HepG2 (cell line): ENCODE results near the gene TTLL7. TPM values are rescaled to one million over a fixed set of nuclear protein-coding genes. Genes with fewer than 3 reads are reported as not detected.

Experiments used
- ATAC-seq: fragments of 200-7000 bp; cut with Tn5 transposase; 3 replicates; pipeline ENCODE4 v1.9.1; 2020; ENCODE audit warnings: mild to moderate bottlenecking, moderate library complexity
- BruUV-seq: library from RNA; stranded (reverse); fragments of 400-500 nt; replicated peaks from 2 replicates; lab custom pipeline; 2021; lab: Mats Ljungman, UMichigan
- CTCF ChIA-PET: fragments of 300-600 bp; formaldehyde crosslinking; extraction: SDS; loops from one replicate; lab custom pipeline; 2021; ENCODE audit warnings: low total read pairs, inconsistent platforms, low intra/inter-chr PET ratio; lab: Yijun Ruan, JAX
- POLR2A ChIA-PET: fragments of 350-600 bp; sonication (Branson Sonifier 250); formaldehyde crosslinking; loops from one replicate; lab custom pipeline; 2020; ENCODE audit warnings: antibody characterized with exemption, inconsistent platforms; lab: Yijun Ruan, JAX
- DNase-seq: peaks from one replicate; pipeline ENCODE4 v3.0.0-alpha.2; 2015; ENCODE audit warnings: low spot score
- FAIRE-seq: peaks from 3 replicates; lab custom pipeline; 2011; peaks lifted over from hg19 to GRCh38; lab: Jason Lieb, UNC
- H2AFZ ChIP-seq: one replicate; pipeline ENCODE4 v1.6.1; 2011; ENCODE audit warnings: low read length, inconsistent platforms
- H3K27ac ChIP-seq: fragments of 300-600 bp; 3 replicates; pipeline ENCODE4 v1.8.0; 2011; ENCODE audit warnings: mixed run types, mild to moderate bottlenecking, mixed read lengths, low read length, inconsistent platforms; ENCODE audit not compliant: insufficient read depth; ENCODE audit errors: extremely low read length
- H3K27me3 ChIP-seq, 2 experiments: fragments of 200-600 bp in 1 of 2; 2 replicates in 1 of 2; 3 replicates in 1 of 2; pipeline versions ENCODE4 v1.6.0 to v1.8.0; 2011; ENCODE audit warnings: low read length in 2 of 2, mild to moderate bottlenecking in 2 of 2, moderate library complexity in 2 of 2, inconsistent platforms in 1 of 2; ENCODE audit not compliant: insufficient read depth in 2 of 2, control insufficient read depth in 1 of 2
- H3K36me3 ChIP-seq, 2 experiments: fragments of 200-600 bp in 1 of 2; replicated peaks in 1 of 2; 2 replicates in 1 of 2; 3 replicates in 1 of 2; pipeline versions ENCODE4 v1.5.1 to v1.8.0; 2011; ENCODE audit warnings: low read length in 2 of 2, inconsistent platforms in 1 of 2; ENCODE audit not compliant: insufficient read depth in 2 of 2, control insufficient read depth in 1 of 2
- H3K4me1 ChIP-seq: 2 replicates; pipeline ENCODE4 v1.5.1; 2012; ENCODE audit warnings: low read length, inconsistent platforms; ENCODE audit not compliant: insufficient read depth
- H3K4me2 ChIP-seq: 2 replicates; pipeline ENCODE4 v1.6.0; 2011; ENCODE audit warnings: low read depth, low read length, inconsistent platforms
- H3K4me3 ChIP-seq, 3 experiments: fragments of 200-600 bp in 1 of 3; sonication (generic), shearing (Covaris generic) in 1 of 3; replicated peaks in 1 of 3; 2 replicates each; pipeline ENCODE4 v1.5.1; 2011 to 2016; ENCODE audit warnings: low read length in 3 of 3, inconsistent platforms in 2 of 3, low read depth in 2 of 3, mild to moderate bottlenecking in 2 of 3, control low read depth in 1 of 3, mixed read lengths in 1 of 3; ENCODE audit not compliant: insufficient read depth in 1 of 3
- H3K79me2 ChIP-seq: one replicate; pipeline ENCODE4 v1.6.1; 2011; ENCODE audit warnings: low read length, inconsistent platforms; ENCODE audit not compliant: insufficient read depth
- H3K9ac ChIP-seq: 2 replicates; pipeline ENCODE4 v1.6.0; 2011; ENCODE audit warnings: mild to moderate bottlenecking, low read depth, low read length, inconsistent platforms; ENCODE audit not compliant: insufficient read depth
- H3K9me3 ChIP-seq: 2 replicates; pipeline ENCODE4 v1.5.1; 2012; ENCODE audit warnings: mild to moderate bottlenecking, low read length
- H4K20me1 ChIP-seq: 2 replicates; pipeline ENCODE4 v1.6.0; 2011; ENCODE audit warnings: inconsistent platforms, mild to moderate bottlenecking, low read length, moderate library complexity; ENCODE audit not compliant: insufficient read depth
- FOXM1 ChIP-seq: sonication (generic); formaldehyde crosslinking; IDR thresholded peaks from 2 replicates; pipeline ENCODE4 v1.5.0; 2020; ENCODE audit warnings: missing genetic modification reagents
- GTF2F1 ChIP-seq: fragments of 150-350 bp; IDR thresholded peaks from 2 replicates; pipeline ENCODE4 v1.6.1; 2014; ENCODE audit warnings: low read length
- HIC2 ChIP-seq: sonication (generic); formaldehyde crosslinking; IDR thresholded peaks from 2 replicates; pipeline ENCODE4 v1.9.0; 2022; ENCODE audit warnings: low read depth, missing genetic modification reagents
- IRF1 ChIP-seq: sonication (generic); formaldehyde crosslinking; IDR thresholded peaks from 2 replicates; pipeline ENCODE4 v1.4.0; 2020; ENCODE audit warnings: low read depth, mild to moderate bottlenecking, missing genetic modification reagents
- JUND ChIP-seq: sonication (generic); formaldehyde crosslinking; IDR thresholded peaks from 2 replicates; pipeline ENCODE4 v1.8.0; 2022; ENCODE audit warnings: mild to moderate bottlenecking, missing genetic modification reagents
- REL ChIP-seq: sonication (generic); formaldehyde crosslinking; conservative IDR thresholded peaks from 2 replicates; pipeline ENCODE4 v1.8.0; 2022; ENCODE audit warnings: mild to moderate bottlenecking, missing genetic modification reagents, moderate library complexity
- RELA ChIP-seq: sonication (generic); formaldehyde crosslinking; IDR thresholded peaks from 2 replicates; pipeline ENCODE4 v1.4.0; 2020; ENCODE audit warnings: missing genetic modification reagents
- REPIN1 ChIP-seq: sonication (generic); formaldehyde crosslinking; IDR thresholded peaks from 2 replicates; pipeline ENCODE4 v1.8.0; 2022; ENCODE audit warnings: missing genetic modification reagents, low read depth, mild to moderate bottlenecking, borderline replicate concordance
- SMAD3 ChIP-seq: sonication (generic); formaldehyde crosslinking; IDR thresholded peaks from 2 replicates; pipeline ENCODE4 v1.4.0; 2020; ENCODE audit warnings: missing genetic modification reagents
- SRSF9 ChIP-seq: fragments of 200-400 bp; formaldehyde crosslinking; IDR thresholded peaks from 2 replicates; pipeline ENCODE4 v1.6.1; 2018; ENCODE audit warnings: borderline replicate concordance, mild to moderate bottlenecking, low read depth, low read length; ENCODE audit not compliant: insufficient read depth, poor library complexity, severe bottlenecking
- THAP8 ChIP-seq: sonication (generic); formaldehyde crosslinking; IDR thresholded peaks from 2 replicates; pipeline ENCODE4 v1.5.1; 2020; ENCODE audit warnings: missing genetic modification reagents, mild to moderate bottlenecking, borderline replicate concordance
- ZNF547 ChIP-seq: sonication (generic); formaldehyde crosslinking; IDR thresholded peaks from 2 replicates; pipeline ENCODE4 v1.5.1; 2020; ENCODE audit warnings: mild to moderate bottlenecking, missing genetic modification reagents
- ZNF549 ChIP-seq: sonication (generic); formaldehyde crosslinking; IDR thresholded peaks from 2 replicates; pipeline ENCODE4 v1.5.0; 2020; ENCODE audit warnings: missing genetic modification reagents
- ZNF572 ChIP-seq: sonication (generic); formaldehyde crosslinking; IDR thresholded peaks from 2 replicates; pipeline ENCODE4 v1.5.1; 2020; ENCODE audit warnings: mild to moderate bottlenecking, missing genetic modification reagents
- WGBS: methylation state at CpG from one replicate; pipeline ENCODE4 v1.1.6; 2017; ENCODE audit warnings: low lambda C conversion rate; 5-methylcytosine and 5-hydroxymethylcytosine counted together
- in situ Hi-C: cut with HindIII; loops from 2 replicates; pipeline ENCODE4 v1.10.0; 2017; ENCODE audit warnings: low pct_unique_long_range_greater_than_20kb; ENCODE audit not compliant: extremely low pct_ligation_motif_present
- intact Hi-C: fragments of 100-400 bp; cut with micrococcal nuclease; formaldehyde crosslinking; loops from one replicate; pipeline ENCODE4 v1.10.0; 2022; ENCODE audit not compliant: unreplicated experiment
- polyA plus RNA-seq, 8 experiments: library from polyadenylated mRNA; depleted of rRNA in 3 of 8; stranded (reverse) in 7 of 8; unstranded in 1 of 8; fragments of >200 nt; fragmentation: Illumina TruSeq in 4 of 8; extraction: Trizol in 4 of 8; gene quantifications; 2 replicates each; pipeline versions ENCODE4 v1.2.1 to v1.2.3, GENCODE V29; 2011 to 2016; ENCODE audit warnings: low read depth in 4 of 8, missing spikeins in 1 of 8, mixed read lengths in 1 of 8; ENCODE audit not compliant: insufficient read depth in 1 of 8
- total RNA-seq, 5 experiments: library from RNA; depleted of rRNA; stranded (reverse); fragments of >200 nt; fragmentation: Illumina TruSeq; extraction: Trizol; gene quantifications; 2 replicates each; pipeline ENCODE4 v1.2.3, GENCODE V29; 2016; ENCODE audit warnings: low read depth in 1 of 5

TTLL7 gene
- total and polyA plus RNA-seq, 2 of the 13 experiments (the other 11 are each of a cell fraction or from before 2014, with no cell fraction given), result 0.07 to 0.22 TPM

- Histone ChIP-seq H3K27me3 (no peaks in the 10 kb centered on the region), H3K79me2 (no peaks in the 10 kb centered on the region), H2AFZ (no peak overlapping the region), H3K4me2 (no peak overlapping the region), H3K4me1 (no peaks in the 10 kb centered on the region), H3K4me3 (no peak overlapping the region), H3K36me3 (no peaks in the 10 kb centered on the region), H4K20me1 (no peaks in the 10 kb centered on the region), H3K9me3 (no peaks in the 10 kb centered on the region), H3K27ac (no peak overlapping the region), H3K9ac (no peak overlapping the region)
- no peak for ATAC-seq
- POLR2A ChIA-PET, result no interaction called here
- in situ Hi-C loops, result no loop called here
- no peak for TF ChIP-seq REPIN1 (CRISPR knock-in tag)
- TF ChIP-seq GTF2F1, result no peak
- TF ChIP-seq ZNF572 (CRISPR knock-in tag), result no peak
- no peak for TF ChIP-seq ZNF549 (CRISPR knock-in tag)
- no peak for TF ChIP-seq RELA
- no peak for TF ChIP-seq JUND (CRISPR knock-in tag)
- TF ChIP-seq REL, result no peak
- TF ChIP-seq ZNF547, result no peak
- no peak for TF ChIP-seq THAP8 (CRISPR knock-in tag)
- TF ChIP-seq FOXM1 (CRISPR knock-in tag), result no peak
- TF ChIP-seq HIC2, result no peak
- no peak for TF ChIP-seq IRF1 (CRISPR knock-in tag)
- no peak for TF ChIP-seq SRSF9
- no peak for TF ChIP-seq SMAD3 (CRISPR knock-in tag)
- CTCF ChIA-PET, result no interaction called here
- 0% methylated on average over 1 of the region's 1 CpG for WGBS
- no TSS peak for BruUV-seq
- FAIRE-seq, result no peak
- no peak for DNase-seq
- intact Hi-C loops, result no loop called here
Measured at GRCh38 chr1:84019217-84019616, 20.3 kb upstream of the TTLL7 start.
